ENCODE results near the gene TSHR. TPM values are rescaled to one million over a fixed set of nuclear protein-coding genes. Genes with fewer than 3 reads are reported as not detected.

Gene TSHR
- total RNA-seq, 2 donors from 2014 or later, result not detected

- Mint-ChIP-seq H3K36me3 (no peaks in the 10 kb centered on the region), H3K27ac (no peak overlapping the region), H3K9me3 (no peaks in the 10 kb centered on the region)
- DNase-seq (ENCODE audit: low spot score in 2 of 2), result no peak
- peak in 1 of 2 donors; percentile 49 for ATAC-seq
Observed at GRCh38 chr14:80977221-80977620, 21.8 kb downstream of the TSHR start.

- ATAC-seq, result peak; percentile 46 to 58
- Mint-ChIP-seq H3K36me3 (no peaks in the 10 kb centered on the region), H3K9me3 (no peaks in the 10 kb centered on the region), H3K27ac (no peak overlapping the region)
- DNase-seq (ENCODE audit: low spot score in 2 of 2), result no peak
Observed at GRCh38 chr14:80978403-80978802, 23.0 kb downstream of the TSHR start.

DNA sequence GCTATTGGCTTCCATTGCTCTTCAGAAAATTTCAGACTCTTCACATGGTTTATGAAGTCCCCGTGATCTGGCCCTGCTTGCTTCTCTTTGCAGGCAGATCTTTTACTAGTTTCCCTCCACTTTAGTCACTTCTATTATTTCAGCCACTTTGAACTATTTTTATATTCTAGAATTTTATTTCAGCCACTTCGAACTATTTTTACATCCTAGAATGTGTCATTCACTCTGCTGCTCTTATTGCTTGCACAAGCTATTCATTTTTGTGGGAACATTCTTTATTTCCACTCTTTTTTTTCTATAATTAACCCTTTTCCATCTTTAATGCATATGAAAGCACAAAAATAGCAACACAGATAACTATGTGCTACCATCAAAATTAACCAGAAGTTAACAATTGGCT, 24.5 kb downstream of the TSHR start:
- no peak for DNase-seq (ENCODE audit: low spot score in 2 of 2)
- no peak overlapping the region for H3K27ac Mint-ChIP-seq

DNA sequence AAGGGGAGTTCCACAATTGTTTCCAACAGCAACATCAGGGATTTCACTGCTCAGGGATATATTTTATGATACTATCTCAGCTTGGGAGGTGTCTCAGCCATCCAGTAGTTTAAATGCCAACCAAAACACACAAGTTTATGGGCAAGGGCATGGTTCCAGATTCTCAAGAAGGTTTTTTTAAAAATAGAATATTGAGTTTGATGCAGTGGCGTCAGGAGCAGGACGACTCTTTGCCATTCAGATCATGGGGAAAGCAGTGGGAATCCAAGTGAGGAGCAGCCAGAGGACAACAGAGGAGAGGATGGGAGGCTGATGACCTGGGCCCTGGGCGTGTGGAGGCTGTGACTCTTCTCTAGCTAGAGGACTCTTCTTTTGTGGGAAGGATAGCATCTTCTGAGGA, 25.7 kb downstream of the TSHR start:
- ATAC-seq, result no peak
- no peak for DNase-seq (ENCODE audit: low spot score in 2 of 2)
- Mint-ChIP-seq H3K9me3 (no peaks in the 10 kb centered on the region), H3K27ac (no peak overlapping the region), H3K36me3 (no peaks in the 10 kb centered on the region)

More for the DNA sequence above, 24.5 kb downstream of the TSHR start:
- H3K36me3 Mint-ChIP-seq, result no peaks in the 10 kb centered on the region
- H3K9me3 Mint-ChIP-seq, result no peaks in the 10 kb centered on the region
- no peak for ATAC-seq

GRCh38 chr14:80981673-80982072, 26.3 kb downstream of the TSHR start:
- DNase-seq (ENCODE audit: low spot score in 2 of 2) (no peak), ATAC-seq (no peak)
- Mint-ChIP-seq H3K36me3 (no peaks in the 10 kb centered on the region), H3K9me3 (no peaks in the 10 kb centered on the region), H3K27ac (peak overlapping the region in 1 of 2 donors; percentile 16)

DNA sequence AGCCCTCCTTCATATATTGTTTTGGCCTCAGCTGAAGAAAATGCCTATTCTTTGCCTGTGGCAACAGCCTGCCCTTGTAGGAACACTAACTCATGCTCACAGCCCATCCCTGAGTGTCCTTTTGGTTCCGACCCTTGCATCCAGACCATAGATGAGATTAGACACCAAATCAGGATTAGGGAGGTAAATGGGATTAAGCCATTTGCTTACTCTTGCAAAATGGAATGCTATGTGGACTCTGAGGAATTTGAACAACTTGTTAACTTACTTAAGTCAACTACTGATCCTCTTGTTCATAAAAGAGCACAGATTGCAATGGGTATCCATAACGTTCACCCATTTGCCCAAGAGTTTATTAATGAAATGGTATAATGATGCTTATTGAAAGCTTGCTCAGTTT, 27.3 kb downstream of the TSHR start:
- Mint-ChIP-seq H3K9me3 (no peaks in the 10 kb centered on the region), H3K36me3 (no peaks in the 10 kb centered on the region), H3K27ac (no peak overlapping the region)
- ATAC-seq (no peak), DNase-seq (ENCODE audit: low spot score in 2 of 2) (no peak)

GRCh38 chr14:80987235-80988032, 32.0 kb downstream of the TSHR start:
- Mint-ChIP-seq H3K36me3 (no peaks in the 10 kb centered on the region), H3K27ac (no peak overlapping the region), H3K9me3 (no peaks in the 10 kb centered on the region)
- ATAC-seq (peak in 1 of 2 donors; percentile 40), DNase-seq (ENCODE audit: low spot score in 2 of 2) (peak in 1 of 2 donors; percentile 64)

- Mint-ChIP-seq H3K27ac (no peak overlapping the region), H3K9me3 (no peaks in the 10 kb centered on the region), H3K36me3 (no peaks in the 10 kb centered on the region)
- ATAC-seq (peak in 1 of 2 donors; percentile 17), DNase-seq (ENCODE audit: low spot score in 2 of 2) (no peak)
Observed at GRCh38 chr14:80988192-80988591, 32.8 kb downstream of the TSHR start.

- Mint-ChIP-seq H3K27ac (no peak overlapping the region), H3K36me3 (no peaks in the 10 kb centered on the region), H3K9me3 (no peaks in the 10 kb centered on the region)
- ATAC-seq (peak; percentile 94 to 98), DNase-seq (ENCODE audit: low spot score in 2 of 2) (no peak)
Observed at GRCh38 chr14:80988735-80989429, 33.5 kb downstream of the TSHR start.

GRCh38 chr14:80992580-80992979, 37.2 kb downstream of the TSHR start:
- DNase-seq (ENCODE audit: low spot score in 2 of 2), result no peak
- ATAC-seq, result no peak
- Mint-ChIP-seq H3K9me3 (no peaks in the 10 kb centered on the region), H3K36me3 (no peaks in the 10 kb centered on the region), H3K27ac (no peak overlapping the region)

GRCh38 chr14:80996049-80996901, 40.9 kb downstream of the TSHR start:
- Mint-ChIP-seq H3K9me3 (no peaks in the 10 kb centered on the region), H3K36me3 (no peaks in the 10 kb centered on the region), H3K27ac (no peak overlapping the region)
- ATAC-seq (peak; percentile 97), DNase-seq (ENCODE audit: low spot score in 2 of 2) (peak in 1 of 2 donors; percentile 15)

- peak overlapping the region in 1 of 2 donors; percentile 7 for H3K27ac Mint-ChIP-seq
- ATAC-seq, result no peak
Observed at GRCh38 chr14:81001447-81001846, 46.0 kb downstream of the TSHR start.

GRCh38 chr14:81004575-81004974, 49.2 kb downstream of the TSHR start:
- H3K36me3 Mint-ChIP-seq, result no peaks in the 10 kb centered on the region
- no peak for ATAC-seq
- no peaks in the 10 kb centered on the region for H3K9me3 Mint-ChIP-seq
- no peak overlapping the region for H3K27ac Mint-ChIP-seq
- no peak for DNase-seq (ENCODE audit: low spot score in 2 of 2)

More at GRCh38 chr14:81001447-81001846, 46.0 kb downstream of the TSHR start:
- DNase-seq (ENCODE audit: low spot score in 2 of 2), result no peak
- no peaks in the 10 kb centered on the region for H3K9me3 Mint-ChIP-seq
- H3K36me3 Mint-ChIP-seq, result no peaks in the 10 kb centered on the region

- Mint-ChIP-seq H3K27ac (no peak overlapping the region), H3K9me3 (no peaks in the 10 kb centered on the region), H3K36me3 (no peaks in the 10 kb centered on the region)
- DNase-seq (ENCODE audit: low spot score in 2 of 2) (no peak), ATAC-seq (peak in 1 of 2 donors; percentile 32)
Observed at GRCh38 chr14:81005540-81006228, 50.3 kb downstream of the TSHR start.

GRCh38 chr14:81006266-81006665, 50.8 kb downstream of the TSHR start:
- Mint-ChIP-seq H3K36me3 (no peaks in the 10 kb centered on the region), H3K27ac (no peak overlapping the region), H3K9me3 (no peaks in the 10 kb centered on the region)
- no peak for DNase-seq (ENCODE audit: low spot score in 2 of 2)
- ATAC-seq, result no peak

DNA sequence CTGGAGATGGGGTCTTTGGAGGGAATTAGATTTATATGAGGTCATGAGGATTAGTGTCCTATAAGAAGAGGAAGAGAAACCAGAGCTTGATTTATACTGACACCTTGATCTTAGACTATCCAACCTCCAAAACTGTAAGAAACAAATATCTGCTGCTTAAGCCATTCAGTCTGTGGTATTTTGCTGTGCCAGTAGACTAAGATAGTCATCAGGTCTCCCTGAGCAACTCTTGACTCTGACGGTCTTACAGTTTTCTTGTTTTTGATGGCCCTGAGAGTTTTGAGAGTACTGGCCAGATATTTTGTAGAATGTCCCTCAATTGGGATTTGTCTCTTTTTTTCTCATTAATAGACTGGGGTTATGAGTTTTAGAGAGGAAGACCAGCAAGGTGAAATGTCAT, 51.7 kb downstream of the TSHR start:
- no peak overlapping the region for H3K27ac Mint-ChIP-seq
- DNase-seq (ENCODE audit: low spot score in 2 of 2) (no peak), ATAC-seq (no peak)
- H3K36me3 Mint-ChIP-seq, result no peaks in the 10 kb centered on the region
- no peaks in the 10 kb centered on the region for H3K9me3 Mint-ChIP-seq
